Islet precursor cell (in vitro differentiated cells): Measurements from ENCODE around the gene ALDH1A1.

Source experiments
- DNase-seq: peaks from one replicate; pipeline ENCODE4 v3.0.0-alpha.2; 2018

Gene ALDH1A1

DNA sequence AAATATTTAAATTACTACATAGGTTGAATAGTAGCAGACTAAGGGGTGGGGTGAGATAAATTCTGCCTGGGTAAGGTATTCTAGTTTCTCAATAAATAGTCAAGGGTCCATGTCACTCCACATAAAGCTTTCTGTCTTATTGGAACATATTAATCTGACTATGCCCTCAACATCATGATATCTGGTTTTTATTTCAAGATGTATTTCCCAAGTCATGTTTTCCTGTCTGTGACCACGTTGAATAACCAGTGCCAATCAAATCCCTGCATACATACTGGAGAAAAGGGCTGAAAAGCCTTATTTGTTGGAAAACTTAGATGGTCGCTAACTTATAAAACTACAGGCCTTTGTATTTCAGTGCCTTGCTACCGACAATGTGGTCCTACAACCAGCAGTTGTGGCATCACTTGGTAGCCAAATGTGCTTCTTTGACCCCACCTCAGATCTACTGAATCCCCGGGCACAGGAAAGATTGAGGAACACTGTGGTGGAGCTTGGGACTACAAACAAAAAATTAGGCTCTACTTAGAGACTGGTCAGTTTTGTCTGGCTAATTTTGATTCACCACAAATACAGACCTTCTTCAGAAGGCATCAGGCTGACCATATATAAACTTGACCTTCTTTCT is 39.4 kb downstream of the ALDH1A1 start:
- DNase-seq, result no peak

GRCh38 chr9:72912476-72913381 is 40.1 kb downstream of the ALDH1A1 start:
- DNase-seq, result no peak

DNA sequence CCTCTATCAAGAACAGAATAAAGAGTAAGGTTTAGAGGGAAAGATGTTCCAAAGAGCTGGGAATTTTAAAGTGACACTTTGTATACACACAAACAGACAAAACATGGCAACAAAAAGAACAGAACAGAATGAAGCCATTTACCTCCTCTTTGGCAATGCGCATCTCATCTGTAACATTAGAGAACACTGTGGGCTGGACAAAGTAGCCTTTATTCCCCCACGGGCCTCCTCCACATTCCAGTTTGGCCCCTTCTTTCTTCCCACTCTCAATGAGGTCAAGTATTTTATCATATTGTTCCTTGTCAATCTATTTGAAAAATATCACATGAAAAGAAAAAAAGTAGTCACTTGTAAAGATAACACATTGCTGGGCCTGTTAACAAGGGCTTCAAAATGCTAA is 41.0 kb downstream of the ALDH1A1 start:
- DNase-seq, result no peak

DNA sequence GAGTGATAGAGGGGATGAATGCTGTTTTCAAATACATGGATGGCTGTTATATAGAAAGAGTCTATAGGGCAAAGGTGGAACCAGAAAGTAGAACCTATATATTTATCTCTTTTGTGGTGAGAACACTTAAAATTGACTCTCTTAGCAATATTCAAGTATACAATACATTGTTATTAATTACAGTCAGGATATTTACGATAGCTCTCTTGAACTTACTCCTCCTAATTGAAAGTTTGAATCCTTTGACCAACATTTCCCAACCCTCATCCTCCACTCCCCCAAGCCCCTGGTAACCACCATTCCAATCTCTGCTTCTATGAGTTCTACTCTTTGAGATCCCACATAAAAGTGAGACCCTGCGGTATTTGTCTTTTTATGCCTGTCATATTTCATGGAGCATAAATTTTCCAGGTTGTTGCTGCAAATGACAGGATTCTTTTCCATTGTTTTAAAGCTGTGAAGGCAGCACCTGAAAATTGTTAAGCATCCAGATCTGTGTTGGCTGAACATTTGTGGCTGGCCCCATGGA is 41.5 kb downstream of the ALDH1A1 start:
- no peak for DNase-seq

DNA sequence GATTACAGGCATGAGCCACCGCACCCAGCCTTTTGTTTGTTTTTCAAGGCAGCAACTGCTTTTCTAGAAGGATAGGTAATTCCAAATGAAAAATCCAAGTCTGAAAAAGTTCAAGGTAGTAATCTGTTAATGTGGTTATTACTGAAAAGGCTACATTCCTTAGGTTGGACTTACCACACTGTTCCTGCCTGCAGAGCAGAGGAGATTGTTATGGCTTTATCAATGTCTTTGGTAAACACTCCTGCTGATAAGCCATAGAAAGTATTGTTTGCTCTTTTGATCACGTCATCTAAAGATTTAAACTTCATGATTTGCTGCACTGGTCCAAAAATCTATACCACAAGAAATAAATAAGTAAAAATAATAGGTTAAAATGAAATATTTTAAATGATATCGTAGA is 43.4 kb downstream of the ALDH1A1 start:
- DNase-seq, result no peak

DNA sequence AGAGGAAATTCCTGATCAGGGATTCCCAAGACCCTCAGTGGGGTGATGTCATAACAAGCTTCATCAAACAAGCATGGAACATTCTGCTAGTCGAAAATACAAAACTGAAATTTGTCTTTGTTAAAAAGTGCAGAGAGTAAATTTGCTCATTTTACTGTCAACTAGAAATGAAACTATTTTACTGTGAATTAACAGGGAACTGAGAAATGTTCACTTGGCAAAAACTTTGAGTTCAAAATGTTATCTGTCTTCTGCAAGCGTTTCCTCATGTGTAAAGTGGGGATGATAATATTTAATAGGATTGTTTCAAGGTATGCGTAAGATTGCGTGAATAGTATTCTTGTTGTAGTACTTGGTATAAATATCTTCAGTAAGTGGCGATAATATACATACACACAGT is 45.4 kb downstream of the ALDH1A1 start:
- no peak for DNase-seq

DNA sequence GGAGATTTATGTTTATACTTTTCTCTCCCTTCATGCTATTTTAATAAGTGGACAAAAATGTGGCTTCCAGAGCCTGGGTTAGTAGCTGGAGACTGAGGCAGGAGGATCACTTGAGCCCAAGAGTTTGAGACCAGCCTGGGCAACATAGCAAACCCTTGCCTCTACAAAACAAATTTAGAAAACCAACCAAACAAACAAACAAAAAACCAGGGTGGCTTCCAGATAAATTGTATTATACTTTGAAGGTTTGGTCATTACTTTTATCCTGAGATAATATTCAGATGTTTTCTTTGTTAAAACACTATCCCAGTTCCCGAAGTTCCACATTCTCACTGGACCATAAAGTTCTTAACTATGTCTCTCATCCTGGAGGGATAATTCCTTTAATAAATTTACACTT is 46.0 kb downstream of the ALDH1A1 start:
- DNase-seq, result no peak

DNA sequence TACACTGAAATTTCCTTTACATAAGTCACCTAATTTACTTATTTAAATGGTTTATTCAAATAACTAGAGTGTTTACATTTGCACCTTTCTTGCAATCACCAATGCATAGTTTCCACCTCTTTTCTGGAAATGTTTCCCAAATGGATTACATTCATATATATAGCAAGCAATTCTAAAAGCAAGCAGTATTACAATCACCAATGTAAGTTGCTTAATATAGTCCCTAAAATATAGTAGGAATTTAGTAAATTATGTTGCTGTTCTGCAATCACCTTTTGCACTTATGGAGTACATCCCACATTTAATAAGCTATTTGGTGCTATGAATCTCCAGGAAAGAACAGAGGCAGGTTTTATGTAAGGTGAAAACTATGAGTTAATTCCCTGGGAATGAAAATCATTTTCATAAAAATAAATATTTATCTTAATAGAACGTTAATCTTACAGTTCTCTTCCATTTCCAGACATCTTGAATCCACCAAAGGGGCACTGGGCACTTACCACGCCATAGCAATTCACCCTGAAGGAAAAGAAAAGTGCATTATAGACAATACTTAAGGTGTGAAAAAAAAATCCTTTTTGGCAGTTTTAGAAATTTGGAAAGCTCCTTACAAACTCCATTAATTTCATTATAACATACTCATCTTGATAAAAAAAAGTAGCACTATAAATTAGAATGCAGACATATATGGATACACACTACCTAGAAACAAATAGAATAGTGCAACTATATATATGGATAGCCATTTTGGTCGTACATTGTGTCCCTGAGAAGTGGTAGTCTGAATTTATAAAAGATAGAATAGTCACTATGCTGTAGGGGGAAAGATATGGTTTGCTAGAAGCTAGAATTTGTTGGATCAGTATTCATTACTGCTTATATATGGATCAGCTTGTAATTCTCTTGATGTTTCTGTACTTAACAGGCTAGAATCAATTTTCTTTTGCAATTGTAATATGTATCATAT is 47.1 kb downstream of the ALDH1A1 start:
- DNase-seq, result no peak

GRCh38 chr9:72904267-72905093 is 48.4 kb downstream of the ALDH1A1 start:
- no peak for DNase-seq

- no peak for DNase-seq
These were observed 49.8 kb downstream of the ALDH1A1 start for GRCh38 chr9:72903103-72903502.

GRCh38 chr9:72902268-72902667 is 50.6 kb downstream of the ALDH1A1 start:
- no peak for DNase-seq

GRCh38 chr9:72899734-72900477 is 52.9 kb downstream of the ALDH1A1 start:
- no peak for DNase-seq

DNA sequence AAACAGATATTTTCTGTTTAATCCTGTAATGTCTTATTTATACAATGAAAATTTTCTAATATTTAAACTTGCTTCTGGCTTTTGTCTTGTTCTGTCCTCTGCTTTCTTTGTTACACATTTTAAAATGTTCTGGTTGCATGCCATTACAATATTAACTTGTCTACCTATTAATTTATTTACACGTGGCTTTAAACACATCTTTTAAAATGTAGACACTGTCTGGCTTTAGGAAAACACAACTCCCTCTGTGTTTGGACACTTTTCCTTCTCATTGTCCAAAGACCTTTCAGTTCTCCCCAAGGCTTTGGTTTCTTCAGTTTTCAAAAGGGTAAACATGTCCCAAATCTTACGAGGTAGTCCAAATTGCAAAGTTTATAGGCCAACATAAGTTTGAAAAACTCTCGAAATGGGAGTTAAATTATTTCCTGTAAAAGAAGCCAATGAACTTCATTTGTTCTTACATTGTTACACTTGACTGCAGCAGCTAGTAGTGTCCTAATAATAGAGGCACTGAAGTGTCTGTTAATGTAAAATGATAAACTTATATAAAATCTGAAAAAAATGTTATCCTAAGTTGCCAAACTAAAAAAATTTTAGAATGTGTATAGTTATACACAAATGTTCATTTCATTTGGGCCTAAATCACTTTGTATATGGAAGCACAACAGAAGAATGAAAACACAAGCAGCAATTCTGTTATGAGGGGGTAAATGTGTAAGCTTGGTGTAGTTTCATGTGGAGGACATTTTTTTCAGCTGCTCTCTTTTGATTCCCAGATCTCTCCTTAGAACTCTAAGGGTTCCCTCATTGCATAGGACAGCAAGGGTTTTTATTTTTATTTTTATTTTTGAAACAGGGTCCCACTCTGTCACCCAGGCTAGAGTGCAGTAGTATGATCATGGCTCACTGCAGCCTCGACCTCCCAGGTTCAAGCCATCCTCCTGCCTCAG is 53.8 kb downstream of the ALDH1A1 start:
- no peak for DNase-seq

- no peak for DNase-seq
These were observed 54.5 kb downstream of the ALDH1A1 start for GRCh38 chr9:72898360-72898759.

DNA sequence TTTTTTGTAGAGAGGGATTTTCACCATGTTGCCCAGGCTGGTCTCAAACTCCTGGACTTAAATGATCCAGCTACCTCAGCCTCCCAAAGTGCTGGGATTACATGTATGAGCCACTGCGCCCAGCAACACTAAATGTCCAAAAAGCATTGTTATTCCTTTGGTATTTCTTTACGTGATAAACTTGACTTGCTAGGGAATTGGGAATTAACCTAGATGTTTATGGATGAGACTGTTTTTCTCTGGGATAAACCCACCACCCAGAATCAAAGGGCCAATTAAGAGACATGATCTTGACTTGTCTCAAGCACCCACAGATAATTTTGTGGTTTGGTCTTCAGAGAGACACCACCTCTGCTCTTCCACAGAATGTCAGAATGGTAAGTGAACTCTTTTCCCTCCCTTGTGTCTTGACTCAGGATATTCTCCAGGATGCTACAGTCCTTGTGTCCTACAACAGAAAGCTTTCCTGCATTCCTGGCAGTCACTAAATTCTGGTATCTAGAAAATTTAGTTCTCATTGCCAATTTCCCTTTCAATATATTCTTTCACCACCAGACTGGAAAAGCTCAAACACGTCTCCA is 55.7 kb downstream of the ALDH1A1 start:
- DNase-seq, result no peak

DNA sequence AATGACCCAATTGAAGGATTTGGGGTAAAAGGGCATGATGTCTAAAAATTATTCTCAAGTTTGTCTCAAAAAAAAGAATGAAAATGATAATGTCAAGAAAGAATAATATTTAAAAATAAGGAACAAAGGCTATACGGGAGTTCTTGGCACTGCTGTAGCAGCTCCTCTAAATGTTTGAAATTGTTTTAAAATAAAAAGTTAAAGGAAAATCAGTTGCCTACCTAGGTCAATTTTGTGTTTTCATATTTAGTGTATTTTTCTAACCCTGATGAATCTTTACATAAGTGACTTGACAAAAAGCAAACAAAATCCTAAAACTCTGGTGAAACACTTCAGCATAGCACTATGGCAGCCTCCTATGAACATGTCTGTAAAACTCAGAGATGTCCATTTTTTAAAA is 56.4 kb downstream of the ALDH1A1 start:
- DNase-seq, result no peak

- DNase-seq, result no peak
These were observed 57.7 kb downstream of the ALDH1A1 start for GRCh38 chr9:72895122-72895521.

- DNase-seq, result no peak
These were observed 58.5 kb downstream of the ALDH1A1 start for GRCh38 chr9:72894342-72894741.

GRCh38 chr9:72893437-72893836 is 59.4 kb downstream of the ALDH1A1 start:
- DNase-seq, result no peak

DNA sequence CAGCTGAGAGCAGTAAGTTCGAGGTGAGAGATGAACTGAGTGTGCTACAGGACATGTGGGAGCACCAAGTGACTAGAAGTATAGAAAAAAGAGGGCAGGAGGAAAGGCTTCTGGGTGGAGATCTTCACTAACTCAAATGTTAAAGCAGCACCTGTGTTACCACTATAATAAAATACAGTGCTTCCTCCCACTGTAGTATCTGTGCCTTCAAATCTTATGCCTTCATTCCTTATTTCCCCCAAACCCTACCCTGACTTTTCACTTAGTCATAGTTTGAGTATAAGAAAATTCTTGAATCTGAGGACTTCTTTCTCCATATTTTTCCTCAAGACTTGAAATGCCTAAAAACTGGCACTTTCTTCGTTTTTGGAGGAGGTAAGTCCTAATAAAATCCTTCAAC is 61.8 kb downstream of the ALDH1A1 start:
- DNase-seq, result no peak
